22Rv1 (cell line): ENCODE measurements around the gene BNC2.

Experiments used
- H3K27ac ChIP-seq: fragments of 450-650 bp; 2 replicates; pipeline ENCODE4 v1.5.1; 2017
- CTCF ChIP-seq: fragments of 450-650 bp; IDR thresholded peaks from 2 replicates; pipeline ENCODE4 v1.5.1; 2017; ENCODE audit warnings: mild to moderate bottlenecking
- ZFX ChIP-seq: fragments of 450-650 bp; IDR thresholded peaks from 2 replicates; pipeline ENCODE4 v1.6.1; 2017; ENCODE audit warnings: antibody characterized with exemption, borderline replicate concordance

BNC2 gene

DNA sequence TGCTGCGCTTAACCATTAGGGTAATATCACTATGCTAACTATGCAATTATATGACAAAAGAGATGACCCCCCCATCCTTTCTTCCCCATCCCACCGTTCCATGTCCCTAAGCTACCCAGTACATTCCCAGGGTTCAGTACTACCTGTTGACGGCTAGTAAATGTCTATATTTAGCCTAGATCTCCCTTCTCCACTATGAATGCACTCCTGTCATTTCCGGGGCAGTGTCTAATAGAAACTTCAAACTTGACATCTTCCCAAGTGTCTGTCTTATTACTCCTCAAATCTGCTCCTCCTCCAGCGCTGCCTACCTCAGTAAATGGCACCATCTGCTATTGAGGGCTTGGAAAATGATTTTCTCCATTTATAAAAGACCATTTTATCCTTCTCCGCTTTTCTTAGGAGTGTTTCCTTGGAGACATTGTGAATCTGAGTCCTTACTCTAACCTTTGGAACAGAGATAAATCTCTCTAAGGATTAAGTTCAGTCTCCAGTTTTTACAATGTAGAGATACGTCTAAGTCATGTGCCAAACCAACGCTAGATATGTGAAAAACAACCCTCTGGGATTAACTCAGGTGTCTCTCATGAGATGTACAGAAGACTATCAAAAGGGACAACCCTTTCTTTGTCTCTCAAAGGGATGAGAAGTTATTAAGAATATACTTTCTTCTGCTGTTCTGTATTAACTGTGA is 114.9 kb downstream of the BNC2 start:
- no peak overlapping the region for H3K27ac ChIP-seq
- TF ChIP-seq CTCF: no peak
- TF ChIP-seq ZFX: no peak

DNA sequence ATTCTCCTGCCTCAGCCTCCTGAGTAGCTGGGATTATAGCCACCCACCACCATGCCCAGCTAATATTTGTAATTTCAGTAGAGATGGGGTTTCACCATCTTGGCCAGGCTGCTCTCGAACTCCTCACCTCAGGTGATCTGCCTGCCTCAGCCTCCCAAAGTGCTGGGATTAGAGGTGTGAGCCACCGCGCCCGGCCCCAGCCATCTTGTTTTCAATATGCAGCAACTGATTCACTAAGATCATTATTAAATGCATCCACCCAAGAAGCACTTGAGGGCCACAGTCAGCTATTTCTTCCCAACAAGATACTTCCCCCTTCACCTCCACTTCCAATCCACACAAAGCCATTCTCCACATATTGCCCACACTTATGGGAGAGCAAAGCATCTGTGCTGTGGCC is 115.8 kb downstream of the BNC2 start:
- H3K27ac ChIP-seq: no peak overlapping the region
- no peak for TF ChIP-seq ZFX
- no peak for TF ChIP-seq CTCF

GRCh38 chr9:16753256-16753655 is 117.2 kb downstream of the BNC2 start:
- no peak overlapping the region for H3K27ac ChIP-seq
- TF ChIP-seq ZFX: no peak
- no peak for TF ChIP-seq CTCF

- TF ChIP-seq ZFX: no peak
- no peak for TF ChIP-seq CTCF
- no peak overlapping the region for H3K27ac ChIP-seq
Observed at GRCh38 chr9:16752601-16753000, 117.9 kb downstream of the BNC2 start.

DNA sequence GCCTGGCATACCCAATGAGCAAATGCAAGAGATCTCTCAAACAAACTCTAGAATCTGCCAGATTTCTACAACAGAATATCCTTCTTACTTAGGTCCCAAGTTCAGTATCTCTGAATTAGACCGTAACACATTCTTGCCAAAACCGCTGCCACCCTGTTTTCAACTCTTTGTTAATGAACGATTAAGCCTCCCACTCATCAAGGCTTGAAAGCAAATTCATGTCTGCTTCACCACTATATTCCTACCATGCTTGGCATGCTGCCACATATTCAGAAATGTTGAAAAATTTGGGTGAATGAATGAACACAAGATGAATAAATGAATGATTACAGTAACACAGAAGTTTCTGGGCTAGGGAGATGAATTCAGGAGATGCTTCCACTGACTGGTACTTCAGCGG is 119.9 kb downstream of the BNC2 start:
- no peak for TF ChIP-seq ZFX
- TF ChIP-seq CTCF: no peak
- H3K27ac ChIP-seq: no peak overlapping the region

- no peak overlapping the region for H3K27ac ChIP-seq
- no peak for TF ChIP-seq CTCF
- TF ChIP-seq ZFX: no peak
Observed at GRCh38 chr9:16745359-16745758, 125.1 kb downstream of the BNC2 start.

- H3K27ac ChIP-seq: no peak overlapping the region
- TF ChIP-seq ZFX: no peak
- no peak for TF ChIP-seq CTCF
Observed at GRCh38 chr9:16744394-16744793, 126.1 kb downstream of the BNC2 start.
